Endothelial cell (in vitro differentiated cells): ENCODE data around the gene HIPK4. TPM values are rescaled to one million over a fixed set of nuclear protein-coding genes. Genes with fewer than 3 reads are reported as not detected.

Experiments used
- DNase-seq: peaks from one replicate; pipeline ENCODE4 v3.0.0; 2021; ENCODE audit warnings: low spot score
- H3K27ac Mint-ChIP-seq: one replicate; pipeline ENCODE4 v1.8.0; 2021; ENCODE audit warnings: mixed read lengths, inconsistent platforms; ENCODE audit not compliant: unreplicated experiment
- H3K27me3 Mint-ChIP-seq: one replicate; pipeline ENCODE4 v1.8.0; 2021; ENCODE audit warnings: mild to moderate bottlenecking, moderate library complexity, mixed read lengths, inconsistent platforms; ENCODE audit not compliant: unreplicated experiment
- H3K36me3 Mint-ChIP-seq: one replicate; pipeline ENCODE4 v1.8.0; 2021; ENCODE audit warnings: mild to moderate bottlenecking, low read depth, mixed read lengths, inconsistent platforms; ENCODE audit not compliant: unreplicated experiment
- H3K4me1 Mint-ChIP-seq: one replicate; pipeline ENCODE4 v1.8.0; 2021; ENCODE audit warnings: mild to moderate bottlenecking, mixed read lengths, inconsistent platforms; ENCODE audit not compliant: unreplicated experiment
- H3K4me3 Mint-ChIP-seq: one replicate; pipeline ENCODE4 v1.8.0; 2021; ENCODE audit warnings: mild to moderate bottlenecking, mixed read lengths, inconsistent platforms; ENCODE audit not compliant: unreplicated experiment
- H3K9me3 Mint-ChIP-seq: one replicate; pipeline ENCODE4 v1.8.0; 2021; ENCODE audit warnings: mixed read lengths, inconsistent platforms; ENCODE audit not compliant: unreplicated experiment
- total RNA-seq: library from RNA; stranded (reverse); fragmentation: NEBNext Ultra II Directional; extraction: Animal tissue kit (Norgen Biotek cat#: 25700); gene quantifications from one replicate; pipeline ENCODE4 v1.2.1, GENCODE V29; 2021; ENCODE audit not compliant: unreplicated experiment
- TF ChIP-seq, protein P1 (sequence below): fragments of 200-600 bp; sonication (generic); IDR thresholded peaks from one replicate; pipeline ENCODE4 v1.5.0; 2021; ENCODE audit warnings: antibody characterized with exemption; ENCODE audit not compliant: unreplicated experiment

HIPK4 gene
- total RNA-seq, 1 donor from 2014 or later, result not detected

DNA sequence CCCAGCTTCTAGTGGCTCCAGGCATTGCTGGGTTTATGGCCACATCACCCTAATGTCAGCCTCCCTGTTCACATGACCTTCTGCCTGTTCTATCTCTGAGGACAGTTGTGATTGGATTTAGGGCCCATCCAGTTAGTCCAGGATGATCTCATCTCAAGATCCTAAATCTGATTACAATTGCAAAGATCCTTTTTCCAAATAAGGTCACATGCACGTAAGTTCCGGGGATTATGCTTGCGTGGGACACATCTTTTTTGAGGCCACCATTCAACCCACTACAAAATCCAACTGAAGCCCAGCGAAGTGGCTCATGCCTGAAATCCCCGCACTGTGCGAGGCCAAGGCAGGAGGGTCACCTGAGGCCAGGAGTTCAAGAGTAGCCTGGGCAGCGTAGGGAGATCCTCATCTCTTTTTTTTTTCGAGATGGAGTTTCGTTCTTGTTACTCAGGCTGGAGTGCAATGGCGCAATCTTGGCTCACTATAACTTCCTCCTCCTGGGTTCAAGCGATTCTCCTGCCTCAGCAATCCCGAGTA, 29.2 kb downstream of the HIPK4 start:
- TF ChIP-seq, protein P1, sequence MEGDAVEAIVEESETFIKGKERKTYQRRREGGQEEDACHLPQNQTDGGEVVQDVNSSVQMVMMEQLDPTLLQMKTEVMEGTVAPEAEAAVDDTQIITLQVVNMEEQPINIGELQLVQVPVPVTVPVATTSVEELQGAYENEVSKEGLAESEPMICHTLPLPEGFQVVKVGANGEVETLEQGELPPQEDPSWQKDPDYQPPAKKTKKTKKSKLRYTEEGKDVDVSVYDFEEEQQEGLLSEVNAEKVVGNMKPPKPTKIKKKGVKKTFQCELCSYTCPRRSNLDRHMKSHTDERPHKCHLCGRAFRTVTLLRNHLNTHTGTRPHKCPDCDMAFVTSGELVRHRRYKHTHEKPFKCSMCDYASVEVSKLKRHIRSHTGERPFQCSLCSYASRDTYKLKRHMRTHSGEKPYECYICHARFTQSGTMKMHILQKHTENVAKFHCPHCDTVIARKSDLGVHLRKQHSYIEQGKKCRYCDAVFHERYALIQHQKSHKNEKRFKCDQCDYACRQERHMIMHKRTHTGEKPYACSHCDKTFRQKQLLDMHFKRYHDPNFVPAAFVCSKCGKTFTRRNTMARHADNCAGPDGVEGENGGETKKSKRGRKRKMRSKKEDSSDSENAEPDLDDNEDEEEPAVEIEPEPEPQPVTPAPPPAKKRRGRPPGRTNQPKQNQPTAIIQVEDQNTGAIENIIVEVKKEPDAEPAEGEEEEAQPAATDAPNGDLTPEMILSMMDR, result no peak
- Mint-ChIP-seq H3K9me3 (no peaks in the 10 kb centered on the region), H3K27ac (no peak overlapping the region), H3K4me1 (peaks cover 7% of the 10 kb centered on the region), H3K27me3 (peaks cover 4% of the 10 kb centered on the region), H3K4me3 (no peak overlapping the region), H3K36me3 (peaks cover 9% of the 10 kb centered on the region)
- DNase-seq, result no peak

DNA sequence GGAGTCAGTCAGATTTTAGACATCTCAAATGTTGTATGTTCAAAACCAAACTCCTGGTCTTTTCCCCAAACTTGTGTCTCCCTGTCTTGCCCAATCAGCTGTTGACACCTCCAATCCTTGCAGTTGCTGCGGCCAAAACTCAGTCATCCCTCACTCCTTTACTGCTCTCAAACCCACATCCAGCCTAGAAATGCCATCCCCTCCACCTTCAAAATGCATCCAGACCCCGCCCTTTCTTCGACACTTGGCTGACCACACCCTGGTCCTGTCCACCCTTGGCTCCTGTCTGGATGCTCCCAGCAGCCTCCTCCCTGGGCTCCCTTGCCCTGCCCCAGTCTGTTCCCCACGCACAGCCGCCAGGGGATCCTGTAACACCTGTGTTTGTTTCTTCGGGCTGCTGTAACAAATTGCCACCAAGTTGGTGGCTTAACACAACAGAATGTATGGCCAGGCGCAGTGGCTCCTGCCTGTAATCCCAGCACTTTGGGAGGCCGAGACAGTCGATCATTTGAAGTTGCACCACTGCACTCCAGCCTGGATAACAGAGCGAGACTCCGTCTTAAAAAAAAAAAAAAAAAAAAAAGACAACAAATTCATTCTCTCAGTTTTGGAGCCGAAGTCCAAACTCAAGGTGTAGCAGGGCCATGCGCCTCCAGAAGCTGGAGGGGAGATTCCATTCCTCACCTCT, 29.8 kb downstream of the HIPK4 start:
- Mint-ChIP-seq H3K27me3 (peaks cover 4% of the 10 kb centered on the region), H3K9me3 (no peaks in the 10 kb centered on the region), H3K36me3 (peaks cover 6% of the 10 kb centered on the region), H3K27ac (no peak overlapping the region), H3K4me1 (peaks cover 4% of the 10 kb centered on the region), H3K4me3 (no peak overlapping the region)
- TF ChIP-seq, protein P1, result no peak
- DNase-seq, result no peak

DNA sequence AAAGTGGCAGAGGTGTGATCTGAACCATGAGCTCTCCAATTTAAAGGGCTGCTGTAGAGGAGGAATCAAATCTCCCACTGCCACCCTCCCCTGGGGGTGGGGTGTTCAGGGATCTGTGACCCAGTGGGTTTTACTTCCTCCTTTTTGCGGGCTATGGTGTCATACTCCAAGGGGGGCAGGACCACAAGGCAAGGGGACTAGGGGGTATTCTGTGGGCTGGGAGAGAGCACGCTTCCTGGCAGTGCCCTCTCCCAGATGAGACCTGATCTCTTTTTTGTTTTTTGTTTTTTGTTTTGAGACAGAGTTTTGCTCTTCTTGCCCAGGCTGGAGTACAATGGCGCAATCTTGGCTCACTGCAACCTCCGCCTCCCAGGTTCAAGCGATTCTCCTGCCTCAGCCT, 31.2 kb downstream of the HIPK4 start:
- Mint-ChIP-seq H3K27me3 (peaks cover 4% of the 10 kb centered on the region), H3K4me3 (no peak overlapping the region), H3K36me3 (peaks cover 4% of the 10 kb centered on the region), H3K9me3 (no peaks in the 10 kb centered on the region), H3K27ac (no peak overlapping the region), H3K4me1 (peaks cover 4% of the 10 kb centered on the region)
- TF ChIP-seq, protein P1, result no peak
- DNase-seq, result no peak

DNA sequence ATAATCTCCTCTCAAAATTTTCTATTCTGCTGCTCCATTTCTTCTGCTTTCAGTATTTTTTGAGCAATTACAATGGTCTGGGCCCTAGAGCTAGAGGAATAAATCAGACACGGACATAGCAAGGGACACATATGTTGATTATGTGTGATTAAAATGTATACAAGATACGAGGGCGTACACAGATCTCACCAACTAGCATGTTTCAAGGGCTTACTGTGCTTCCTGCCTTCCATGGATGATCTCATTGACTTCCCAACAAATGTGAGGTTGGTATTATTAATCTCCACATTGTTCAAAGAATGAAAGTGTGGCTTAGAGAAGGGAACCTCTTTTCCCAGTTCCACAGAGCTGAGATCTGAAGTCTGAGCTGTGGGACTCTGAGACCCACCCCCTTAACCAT, 32.3 kb downstream of the HIPK4 start:
- peaks cover 4% of the 10 kb centered on the region for H3K36me3 Mint-ChIP-seq
- TF ChIP-seq, protein P1, result no peak
- no peak overlapping the region for H3K27ac Mint-ChIP-seq
- H3K27me3 Mint-ChIP-seq, result peaks cover 4% of the 10 kb centered on the region
- peaks cover 4% of the 10 kb centered on the region for H3K4me1 Mint-ChIP-seq
- no peak overlapping the region for H3K4me3 Mint-ChIP-seq
- H3K9me3 Mint-ChIP-seq, result no peaks in the 10 kb centered on the region
- DNase-seq, result no peak
